H9 (cell line): Measurements from ENCODE around the gene TMEM272. TPM values are rescaled to one million over a fixed set of nuclear protein-coding genes. Genes with fewer than 3 reads are reported as not detected.

Experiments
- DNase-seq: peaks from one replicate; pipeline ENCODE4 v3.0.0-alpha.2; 2017
- H2AFZ ChIP-seq: one replicate; pipeline ENCODE4 v1.6.1; 2013; ENCODE audit warnings: mild to moderate bottlenecking, low read length, control low read depth, moderate library complexity
- H2AK5ac ChIP-seq: 2 replicates; pipeline ENCODE4 v1.6.1; 2013; ENCODE audit warnings: low read length, control low read depth, mixed read lengths; ENCODE audit not compliant: insufficient read length
- H2BK120ac ChIP-seq: one replicate; pipeline ENCODE4 v1.6.1; 2013; ENCODE audit warnings: low read depth, mild to moderate bottlenecking, low read length, control low read depth, inconsistent platforms; ENCODE audit not compliant: poor library complexity, severe bottlenecking
- H2BK12ac ChIP-seq: 2 replicates; pipeline ENCODE4 v1.6.1; 2013; ENCODE audit warnings: low read length, control low read depth, mixed read lengths, low read depth; ENCODE audit not compliant: insufficient read length
- H2BK15ac ChIP-seq: 2 replicates; pipeline ENCODE4 v1.6.1; 2013; ENCODE audit warnings: low read depth, low read length, control low read depth
- H2BK20ac ChIP-seq: one replicate; pipeline ENCODE4 v1.6.1; 2013; ENCODE audit warnings: low read depth, mild to moderate bottlenecking, low read length, control low read depth, inconsistent platforms; ENCODE audit not compliant: poor library complexity, severe bottlenecking
- H2BK5ac ChIP-seq: 2 replicates; pipeline ENCODE4 v1.6.1; 2013; ENCODE audit warnings: low read length, control low read depth, mixed read lengths; ENCODE audit not compliant: insufficient read length
- H3K14ac ChIP-seq: 2 replicates; pipeline ENCODE4 v1.6.1; 2013; ENCODE audit warnings: low read length, control low read depth; ENCODE audit not compliant: insufficient read depth
- H3K18ac ChIP-seq: 2 replicates; pipeline ENCODE4 v1.6.1; 2013; ENCODE audit warnings: low read depth, mild to moderate bottlenecking, mixed read lengths, low read length, control low read depth; ENCODE audit not compliant: insufficient read length
- H3K23ac ChIP-seq: 2 replicates; pipeline ENCODE4 v1.6.1; 2013; ENCODE audit warnings: low read length, control low read depth, mixed read lengths, low read depth; ENCODE audit not compliant: insufficient read length
- H3K23me2 ChIP-seq: 2 replicates; pipeline ENCODE4 v1.6.1; 2013; ENCODE audit warnings: low read depth, mild to moderate bottlenecking, mixed read lengths, low read length, control low read depth; ENCODE audit not compliant: insufficient read length, poor library complexity, severe bottlenecking
- H3K27ac ChIP-seq: 2 replicates; pipeline ENCODE4 v1.5.1; 2013; ENCODE audit warnings: low read length, control low read depth, mixed read lengths, low read depth; ENCODE audit not compliant: insufficient read length
- H3K27me3 ChIP-seq: 2 replicates; pipeline ENCODE4 v1.6.1; 2013; ENCODE audit warnings: low read length, control low read depth, inconsistent platforms; ENCODE audit not compliant: insufficient read depth
- H3K4ac ChIP-seq: 2 replicates; pipeline ENCODE4 v1.6.1; 2013; ENCODE audit warnings: low read depth, mild to moderate bottlenecking, control low read depth, inconsistent platforms, low read length, moderate library complexity
- H3K4me1 ChIP-seq: 2 replicates; pipeline ENCODE4 v1.6.1; 2013; ENCODE audit warnings: low read length, control low read depth, inconsistent platforms; ENCODE audit not compliant: insufficient read depth
- H3K4me2 ChIP-seq: 2 replicates; pipeline ENCODE4 v1.6.1; 2013; ENCODE audit warnings: low read length, control low read depth, mixed read lengths; ENCODE audit not compliant: insufficient read length, insufficient read depth
- H3K56ac ChIP-seq: 2 replicates; pipeline ENCODE4 v1.6.1; 2013; ENCODE audit warnings: low read depth, mild to moderate bottlenecking, mixed read lengths, low read length, control low read depth; ENCODE audit not compliant: insufficient read length
- H3K79me1 ChIP-seq: 2 replicates; pipeline ENCODE4 v1.6.1; 2013; ENCODE audit warnings: low read depth, mild to moderate bottlenecking, moderate library complexity, low read length, control low read depth, inconsistent platforms; ENCODE audit not compliant: insufficient read depth, poor library complexity, severe bottlenecking
- H3K79me2 ChIP-seq: 2 replicates; pipeline ENCODE4 v1.6.1; 2013; ENCODE audit warnings: low read length, control low read depth, inconsistent platforms; ENCODE audit not compliant: insufficient read depth
- H3K9ac ChIP-seq: 2 replicates; pipeline ENCODE4 v1.6.1; 2013; ENCODE audit warnings: low read length, control low read depth, mixed read lengths; ENCODE audit not compliant: insufficient read length; ENCODE audit errors: extremely low read depth
- H3K9me3 ChIP-seq: one replicate; pipeline ENCODE4 v1.6.1; 2013; ENCODE audit warnings: low read depth, low read length, inconsistent platforms; ENCODE audit not compliant: control insufficient read depth
- H3T11ph ChIP-seq: one replicate; pipeline ENCODE4 v1.6.1; 2013; ENCODE audit warnings: mild to moderate bottlenecking, low read length, control low read depth, inconsistent platforms
- H4K20me1 ChIP-seq: one replicate; pipeline ENCODE4 v1.6.1; 2013; ENCODE audit not compliant: control insufficient read depth, insufficient read length, insufficient read depth
- H4K5ac ChIP-seq: 2 replicates; pipeline ENCODE4 v1.6.1; 2013; ENCODE audit warnings: low read depth, mild to moderate bottlenecking, mixed read lengths, low read length, control low read depth; ENCODE audit not compliant: insufficient read length
- H4K8ac ChIP-seq: replicated peaks from 2 replicates; pipeline ENCODE4 v1.6.1; 2013; ENCODE audit warnings: low read length, control low read depth, mixed read lengths, low read depth; ENCODE audit not compliant: insufficient read length
- H4K91ac ChIP-seq: 2 replicates; pipeline ENCODE4 v1.6.1; 2013; ENCODE audit warnings: low read depth, mild to moderate bottlenecking, moderate library complexity, mixed read lengths, low read length, control low read depth; ENCODE audit not compliant: insufficient read length
- H3K27ac Mint-ChIP-seq, 3 experiments: 2 replicates in 2 of 3; 3 replicates in 1 of 3; pipeline ENCODE4 v1.8.0; 2020 to 2021; ENCODE audit warnings: mixed read lengths in 3 of 3, mild to moderate bottlenecking in 1 of 3, moderate library complexity in 1 of 3
- H3K27me3 Mint-ChIP-seq: 2 replicates; pipeline ENCODE4 v1.8.0; 2021; ENCODE audit warnings: low read depth, mild to moderate bottlenecking, moderate library complexity, mixed read lengths
- H3K36me3 Mint-ChIP-seq, 3 experiments: 2 replicates in 2 of 3; 3 replicates in 1 of 3; pipeline ENCODE4 v1.8.0; 2020 to 2021; ENCODE audit warnings: low read depth in 3 of 3, mixed read lengths in 3 of 3; ENCODE audit not compliant: insufficient read depth in 1 of 3
- H3K4me1 Mint-ChIP-seq, 2 experiments: 2 replicates each; pipeline ENCODE4 v1.8.0; 2020; ENCODE audit warnings: mixed read lengths in 2 of 2
- H3K4me3 Mint-ChIP-seq, 2 experiments: 2 replicates in 1 of 2; 3 replicates in 1 of 2; pipeline ENCODE4 v1.8.0; 2020 to 2021; ENCODE audit warnings: mild to moderate bottlenecking in 2 of 2, mixed read lengths in 2 of 2, moderate library complexity in 1 of 2
- H3K9me3 Mint-ChIP-seq, 2 experiments: 2 replicates in 1 of 2; 3 replicates in 1 of 2; pipeline ENCODE4 v1.8.0; 2020; ENCODE audit warnings: mild to moderate bottlenecking in 2 of 2, mixed read lengths in 2 of 2, moderate library complexity in 1 of 2
- CTCF ChIP-seq: fragments of 200-600 bp; sonication (generic); conservative IDR thresholded peaks from 3 replicates; pipeline ENCODE4 v1.8.0; 2021; ENCODE audit warnings: antibody characterized with exemption, mild to moderate bottlenecking
- WGBS: extraction: QIAGEN DNeasy Blood & Tissue Kit; methylation state at CpG from one replicate; pipeline ENCODE4 v1.1.7; 2013; ENCODE audit warnings: missing lambda C conversion rate, low lambda C conversion rate, mixed read lengths; ENCODE audit not compliant: insufficient read length; ENCODE audit errors: extremely low coverage; 5-methylcytosine and 5-hydroxymethylcytosine counted together
- total RNA-seq: library from RNA; stranded (reverse); gene quantifications from 2 replicates; pipeline ENCODE4 v1.2.1, GENCODE V29; 2021

TMEM272 gene
- total RNA-seq, 1 experiment from 2014 or later, result not detected

- no peak for DNase-seq
- Mint-ChIP-seq H3K4me1 (peaks cover 15 to 18% of the 10 kb centered on the region in 2 experiments), H3K9me3 (no peaks in the 10 kb centered on the region), H3K27ac (no peak overlapping the region), H3K36me3 (no peaks in the 10 kb centered on the region), H3K4me3 (no peak overlapping the region), H3K27me3 (peaks cover 2% of the 10 kb centered on the region)
- Histone ChIP-seq H2BK20ac (no peak overlapping the region), H3K4me2 (no peak overlapping the region), H3K4me1 (no peaks in the 10 kb centered on the region), H4K5ac (no peak overlapping the region), H3K23me2 (no peaks in the 10 kb centered on the region), H2BK5ac (no peak overlapping the region), H4K8ac (no peak overlapping the region), H3K27me3 (no peaks in the 10 kb centered on the region), H3K18ac (no peak overlapping the region), H3K14ac (no peak overlapping the region), H4K20me1 (no peaks in the 10 kb centered on the region), H3K23ac (no peak overlapping the region), H2BK120ac (no peak overlapping the region), H3K56ac (no peak overlapping the region), H2AFZ (no peak overlapping the region), H3K79me2 (no peaks in the 10 kb centered on the region), H2AK5ac (no peak overlapping the region), H2BK15ac (no peak overlapping the region), H3T11ph (no peak overlapping the region), H2BK12ac (no peak overlapping the region), H3K79me1 (no peaks in the 10 kb centered on the region), H3K4ac (no peak overlapping the region), H3K9ac (no peak overlapping the region), H4K91ac (no peak overlapping the region), H3K27ac (no peak overlapping the region), H3K9me3 (no peaks in the 10 kb centered on the region)
- no peak for TF ChIP-seq CTCF
- no CpG with 5 or more reads among the region's 10 CpGs for WGBS
Measured at GRCh38 chr13:51825681-51826254, 19.2 kb downstream of the TMEM272 start.
